ENCODE data around the gene SLC17A9. TPM values are rescaled to one million over a fixed set of nuclear protein-coding genes. Genes with fewer than 3 reads are reported as not detected.

SLC17A9 gene
- total RNA-seq, 4 donors from 2014 or later: 0.31 to 3.9 (median 1.4) TPM

- WGBS, 2 donors: 60 to 85% methylated on average over 1 to 9 of the region's 22 CpGs
- DNase-seq: no peak
- Histone ChIP-seq H3K36me3 (no peaks in the 10 kb centered on the region), H3K27me3 (peaks cover 0 to 94% (median 0%) of the 10 kb centered on the region in 4 donors), H3K9me3 (no peaks in the 10 kb centered on the region), H3K4me1 (no peaks in the 10 kb centered on the region), H3K27ac (no peak overlapping the region), H3K4me3 (no peak overlapping the region)
- TF ChIP-seq CTCF (IDR thresholded peaks at IDR 0.05) (no peak), POLR2A (IDR thresholded peaks at IDR 0.05) (no peak)
- intact Hi-C loops (cut with DNase I): no loop called here
These were observed 37.9 kb downstream of the SLC17A9 start for GRCh38 chr20:62990306-62990825.

- no peak overlapping the region for H3K27ac ChIP-seq
- peaks cover 0 to 94% (median 0%) of the 10 kb centered on the region in 4 donors for H3K27me3 ChIP-seq
These were observed 38.8 kb downstream of the SLC17A9 start for GRCh38 chr20:62991196-62991807.

GRCh38 chr20:62991863-62992262 is 39.4 kb downstream of the SLC17A9 start:
- H3K27me3 ChIP-seq: peaks cover 0 to 94% (median 0%) of the 10 kb centered on the region in 4 donors
- intact Hi-C loops (cut with DNase I): no loop called here
- 60 to 62% methylated on average over 5 to 6 of the region's 6 CpGs for whole genome bisulfite sequencing, 2 donors

More at GRCh38 chr20:62991196-62991807, 38.8 kb downstream of the SLC17A9 start:
- whole genome bisulfite sequencing, 2 donors: 55 to 71% methylated on average over 5 to 12 of the region's 13 CpGs
- Histone ChIP-seq H3K4me3 (no peak overlapping the region), H3K4me1 (no peaks in the 10 kb centered on the region), H3K9me3 (no peaks in the 10 kb centered on the region), H3K36me3 (no peaks in the 10 kb centered on the region)
- intact Hi-C loops (cut with DNase I): no loop called here
- no peak for DNase-seq
- TF ChIP-seq CTCF (IDR thresholded peaks at IDR 0.05) (no peak), POLR2A (IDR thresholded peaks at IDR 0.05) (no peak)

GRCh38 chr20:62993856-62994494 is 41.5 kb downstream of the SLC17A9 start:
- no peaks in the 10 kb centered on the region for H3K4me1 ChIP-seq
- H3K4me3 ChIP-seq: no peak overlapping the region
- no peaks in the 10 kb centered on the region for H3K36me3 ChIP-seq
- no peak overlapping the region for H3K27ac ChIP-seq
- no peak for TF ChIP-seq POLR2A (IDR thresholded peaks at IDR 0.05)
- no peak for TF ChIP-seq CTCF (IDR thresholded peaks at IDR 0.05)
- no peak for DNase-seq
- no peaks in the 10 kb centered on the region for H3K9me3 ChIP-seq
- 84 to 92% methylated on average over 15 to 17 of the region's 23 CpGs for WGBS, 2 donors
- intact Hi-C loops (cut with DNase I): no loop called here
- H3K27me3 ChIP-seq: peaks cover 0 to 94% (median 0%) of the 10 kb centered on the region in 4 donors

More at GRCh38 chr20:62991863-62992262, 39.4 kb downstream of the SLC17A9 start:
- Histone ChIP-seq H3K36me3 (no peaks in the 10 kb centered on the region), H3K4me3 (no peak overlapping the region), H3K9me3 (no peaks in the 10 kb centered on the region), H3K27ac (no peak overlapping the region), H3K4me1 (no peaks in the 10 kb centered on the region)
- TF ChIP-seq POLR2A (IDR thresholded peaks at IDR 0.05) (no peak), CTCF (IDR thresholded peaks at IDR 0.05) (no peak)
- DNase-seq: no peak

- no peak overlapping the region for H3K27ac ChIP-seq
- H3K4me1 ChIP-seq: no peaks in the 10 kb centered on the region
- whole genome bisulfite sequencing, 2 donors: 44 to 67% methylated on average over 5 to 9 of the region's 19 CpGs
- TF ChIP-seq POLR2A (IDR thresholded peaks at IDR 0.05) (no peak), CTCF (IDR thresholded peaks at IDR 0.05) (no peak)
- H3K9me3 ChIP-seq: no peaks in the 10 kb centered on the region
- H3K4me3 ChIP-seq: no peak overlapping the region
- intact Hi-C loops (cut with DNase I): no loop called here
- peaks cover 0 to 96% (median 0%) of the 10 kb centered on the region in 4 donors for H3K27me3 ChIP-seq
- H3K36me3 ChIP-seq: no peaks in the 10 kb centered on the region
- DNase-seq: no peak
These were observed 42.4 kb downstream of the SLC17A9 start for GRCh38 chr20:62994869-62995281.

Data from esophagus squamous epithelium (tissue), 5 donors.